Smooth muscle cell (in vitro differentiated cells): Measurements from ENCODE around the gene STAMBP. TPM values are rescaled to one million over a fixed set of nuclear protein-coding genes. Genes with fewer than 3 reads are reported as not detected.

Experiments
- DNase-seq: peaks from one replicate; lab custom pipeline; 2025; ENCODE audit not compliant: unreplicated experiment; lab: John Stamatoyannopoulos, UW
- H2AFZ ChIP-seq: fragments of 200-600 bp; sonication (generic); 2 replicates; pipeline ENCODE4 v1.6.0; 2016; ENCODE audit warnings: antibody characterized with exemption, low read depth, mild to moderate bottlenecking
- H3F3A ChIP-seq: fragments of 200-600 bp; sonication (generic); 2 replicates; pipeline ENCODE4 v1.6.0; 2017; ENCODE audit warnings: antibody characterized with exemption, low read depth
- H3K27ac ChIP-seq: fragments of 200-600 bp; sonication (generic); 2 replicates; pipeline ENCODE4 v1.5.1; 2016; ENCODE audit warnings: low read depth, mild to moderate bottlenecking
- H3K27me3 ChIP-seq: fragments of 200-600 bp; sonication (generic); 2 replicates; pipeline ENCODE4 v1.6.1; 2016; ENCODE audit warnings: low read depth, mild to moderate bottlenecking
- H3K36me3 ChIP-seq: fragments of 200-600 bp; sonication (generic); 2 replicates; pipeline ENCODE4 v1.5.1; 2016; ENCODE audit warnings: low read depth
- H3K4me1 ChIP-seq: fragments of 200-600 bp; sonication (generic); 2 replicates; pipeline ENCODE4 v1.5.1; 2016; ENCODE audit warnings: low read depth
- H3K4me2 ChIP-seq: fragments of 200-600 bp; sonication (generic); 2 replicates; pipeline ENCODE4 v1.6.0; 2016; ENCODE audit warnings: mild to moderate bottlenecking
- H3K4me3 ChIP-seq: fragments of 200-600 bp; sonication (generic); 2 replicates; pipeline ENCODE4 v1.5.1; 2016; ENCODE audit warnings: mild to moderate bottlenecking
- H3K79me2 ChIP-seq: fragments of 200-600 bp; sonication (generic); 2 replicates; pipeline ENCODE4 v1.6.0; 2016; ENCODE audit warnings: low read depth, mild to moderate bottlenecking
- H3K9ac ChIP-seq: fragments of 200-600 bp; sonication (generic); 2 replicates; pipeline ENCODE4 v1.6.0; 2016; ENCODE audit warnings: low read depth
- H3K9me3 ChIP-seq: fragments of 200-600 bp; sonication (generic); replicated peaks from 2 replicates; pipeline ENCODE4 v1.5.1; 2016; ENCODE audit warnings: low read depth
- H4K20me1 ChIP-seq: fragments of 200-600 bp; sonication (generic); 2 replicates; pipeline ENCODE4 v1.6.0; 2016; ENCODE audit warnings: low read depth
- CTCF ChIP-seq: fragments of 200-600 bp; sonication (generic); IDR thresholded peaks from 2 replicates; pipeline ENCODE4 v1.5.1; 2017; ENCODE audit warnings: borderline replicate concordance, mild to moderate bottlenecking, antibody characterized with exemption; ENCODE audit not compliant: insufficient read depth, poor library complexity, severe bottlenecking
- WGBS: methylation state at CpG from one replicate; pipeline ENCODE4 v1.1.7; 2016; ENCODE audit warnings: low lambda C conversion rate; 5-methylcytosine and 5-hydroxymethylcytosine counted together
- polyA plus RNA-seq: library from polyadenylated mRNA; unstranded; fragments of >200 nt; fragmentation: Nextera tagmentation; extraction: Ambion mirVana; gene quantifications from 2 replicates; pipeline ENCODE4 v1.2.1, GENCODE V29; 2016
- total RNA-seq: library from RNA; depleted of rRNA; stranded (reverse); fragments of >200 nt; gene quantifications from 2 replicates; pipeline ENCODE4 v1.2.3, GENCODE V29; 2014

STAMBP gene
- total and polyA plus RNA-seq, 2 experiments from 2014 or later = 48.5 to 61.1 TPM

GRCh38 chr2:73891276-73891901, 62.6 kb downstream of the STAMBP start:
- Histone ChIP-seq H3K79me2 (peaks cover 2% of the 10 kb centered on the region), H3K4me2 (no peak overlapping the region), H3F3A (no peaks in the 10 kb centered on the region), H3K4me1 (no peaks in the 10 kb centered on the region), H4K20me1 (no peaks in the 10 kb centered on the region), H2AFZ (no peak overlapping the region), H3K9ac (no peak overlapping the region), H3K27me3 (no peaks in the 10 kb centered on the region), H3K27ac (no peak overlapping the region), H3K4me3 (no peak overlapping the region), H3K36me3 (no peaks in the 10 kb centered on the region), H3K9me3 (no peaks in the 10 kb centered on the region)
- 86% methylated on average over 5 of the region's 5 CpGs for WGBS
- TF ChIP-seq CTCF = no peak
- no peak for DNase-seq

GRCh38 chr2:73892631-73893329, 64.0 kb downstream of the STAMBP start, which contains the start of gene ACTG2:
TSS of gene ACTG2 (plus strand) at chr2:73893008. CDS start at chr2:73901312, 8,304 bp downstream.
- peaks cover 6% of the 10 kb centered on the region for H3K4me1 ChIP-seq
- no peaks in the 10 kb centered on the region for H3F3A ChIP-seq
- no peak within 1 kb of the TSS for H3K27ac ChIP-seq
- peaks cover 7% of the 10 kb centered on the region for H3K79me2 ChIP-seq
- no peaks in the 10 kb centered on the region for H3K27me3 ChIP-seq
- 56% methylated on average over 15 of the region's 15 CpGs for WGBS
- DNase-seq = no peak
- peak within 1 kb of the TSS; percentile 45 for H2AFZ ChIP-seq
- H3K4me3 ChIP-seq = peak within 1 kb of the TSS; percentile 2
- peak within 1 kb of the TSS; percentile 50 for H3K4me2 ChIP-seq
- no peaks in the 10 kb centered on the region for H3K9me3 ChIP-seq
- H3K36me3 ChIP-seq = no peaks in the 10 kb centered on the region
- TF ChIP-seq CTCF = no peak
- no peak within 1 kb of the TSS for H3K9ac ChIP-seq
- H4K20me1 ChIP-seq = no peaks in the 10 kb centered on the region

GRCh38 chr2:73893764-73894474, 65.2 kb downstream of the STAMBP start:
- TF ChIP-seq CTCF = no peak
- no peaks in the 10 kb centered on the region for H3K27me3 ChIP-seq
- H3K4me2 ChIP-seq = peak overlapping the region; percentile 50
- DNase-seq = no peak
- no peak overlapping the region for H2AFZ ChIP-seq
- H3K36me3 ChIP-seq = no peaks in the 10 kb centered on the region
- H3K79me2 ChIP-seq = peaks cover 9% of the 10 kb centered on the region
- H3K9ac ChIP-seq = no peak overlapping the region
- H4K20me1 ChIP-seq = no peaks in the 10 kb centered on the region
- H3F3A ChIP-seq = no peaks in the 10 kb centered on the region
- peaks cover 6% of the 10 kb centered on the region for H3K4me1 ChIP-seq
- no peak overlapping the region for H3K27ac ChIP-seq
- no peaks in the 10 kb centered on the region for H3K9me3 ChIP-seq
- WGBS = 91% methylated on average over 9 of the region's 9 CpGs
- H3K4me3 ChIP-seq = no peak overlapping the region
